ENCODE data around the gene RPL27A. TPM values are rescaled to one million over a fixed set of nuclear protein-coding genes. Genes with fewer than 3 reads are reported as not detected.

The RPL27A gene
- 100 to 1,000 TPM; 504 to 846 TPM for total RNA-seq

GRCh38 chr11:8682303-8683114 lies at the start of gene RPL27A, which contains the start of gene TRIM66:
RPL27A (plus strand) TSS chr11:8682792; CDS start chr11:8682814, 22 bp downstream.
TRIM66 (minus strand) TSS chr11:8682665; CDS start chr11:8672274, 10,391 bp downstream.
- H3K4me1 Mint-ChIP-seq (ENCODE audit: low read depth in 2 of 2), result peaks cover 42 to 52% of the 10 kb centered on the region in 2 donors
- peak; percentile 97 to 99 for ATAC-seq
- no peaks in the 10 kb centered on the region for H3K27me3 Mint-ChIP-seq
- H3K36me3 Mint-ChIP-seq, result peaks cover 52% of the 10 kb centered on the region
- H3K9me3 Mint-ChIP-seq, result peaks cover 4% of the 10 kb centered on the region
- H3K27ac Mint-ChIP-seq, result peak within 1 kb of the TSS; percentile 88 to 96
- peak within 1 kb of the TSS; percentile 85 for H3K4me3 Mint-ChIP-seq
- DNase-seq (ENCODE audit: low spot score), result peak; percentile 99

- H3K36me3 Mint-ChIP-seq, result peaks cover 14% of the 10 kb centered on the region
Observed at GRCh38 chr11:8634498-8634897, 48.1 kb upstream of the RPL27A start.

GRCh38 chr11:8636127-8636526 lies 46.5 kb upstream of the RPL27A start:
- no peak overlapping the region for H3K27ac Mint-ChIP-seq
- H3K27me3 Mint-ChIP-seq, result no peaks in the 10 kb centered on the region
- H3K9me3 Mint-ChIP-seq, result no peaks in the 10 kb centered on the region
- H3K4me1 Mint-ChIP-seq (ENCODE audit: low read depth in 2 of 2), result no peaks in the 10 kb centered on the region
- DNase-seq (ENCODE audit: low spot score) (no peak), ATAC-seq (no peak)
- peaks cover 14% of the 10 kb centered on the region for H3K36me3 Mint-ChIP-seq
- no peak overlapping the region for H3K4me3 Mint-ChIP-seq

More at GRCh38 chr11:8634498-8634897, 48.1 kb upstream of the RPL27A start:
- no peaks in the 10 kb centered on the region for H3K9me3 Mint-ChIP-seq
- no peaks in the 10 kb centered on the region for H3K27me3 Mint-ChIP-seq
- no peak overlapping the region for H3K4me3 Mint-ChIP-seq
- no peak overlapping the region for H3K27ac Mint-ChIP-seq
- DNase-seq (ENCODE audit: low spot score) (no peak), ATAC-seq (no peak)
- no peaks in the 10 kb centered on the region for H3K4me1 Mint-ChIP-seq (ENCODE audit: low read depth in 2 of 2)

- Mint-ChIP-seq H3K4me3 (no peak overlapping the region), H3K27ac (no peak overlapping the region), H3K4me1 (ENCODE audit: low read depth in 2 of 2) (no peaks in the 10 kb centered on the region), H3K36me3 (peaks cover 14% of the 10 kb centered on the region), H3K27me3 (no peaks in the 10 kb centered on the region), H3K9me3 (no peaks in the 10 kb centered on the region)
- ATAC-seq (no peak), DNase-seq (ENCODE audit: low spot score) (no peak)
Observed at GRCh38 chr11:8638300-8638699, 44.3 kb upstream of the RPL27A start.

- H3K4me1 Mint-ChIP-seq (ENCODE audit: low read depth in 2 of 2), result no peaks in the 10 kb centered on the region
- H3K9me3 Mint-ChIP-seq, result no peaks in the 10 kb centered on the region
- no peaks in the 10 kb centered on the region for H3K27me3 Mint-ChIP-seq
- H3K27ac Mint-ChIP-seq, result no peak overlapping the region
- ATAC-seq (no peak), DNase-seq (ENCODE audit: low spot score) (no peak)
- peaks cover 14% of the 10 kb centered on the region for H3K36me3 Mint-ChIP-seq
- no peak overlapping the region for H3K4me3 Mint-ChIP-seq
Observed at GRCh38 chr11:8639655-8640054, 42.9 kb upstream of the RPL27A start.

- Mint-ChIP-seq H3K9me3 (no peaks in the 10 kb centered on the region), H3K27ac (no peak overlapping the region), H3K4me3 (no peak overlapping the region), H3K36me3 (peaks cover 14% of the 10 kb centered on the region), H3K27me3 (no peaks in the 10 kb centered on the region), H3K4me1 (ENCODE audit: low read depth in 2 of 2) (no peaks in the 10 kb centered on the region)
- ATAC-seq, result no peak
- no peak for DNase-seq (ENCODE audit: low spot score)
Observed at GRCh38 chr11:8640267-8640906, 42.2 kb upstream of the RPL27A start.

- ATAC-seq (no peak), DNase-seq (ENCODE audit: low spot score) (no peak)
- H3K36me3 Mint-ChIP-seq, result peaks cover 8% of the 10 kb centered on the region
- H3K27ac Mint-ChIP-seq, result no peak overlapping the region
- H3K4me1 Mint-ChIP-seq (ENCODE audit: low read depth in 2 of 2), result no peaks in the 10 kb centered on the region
- H3K27me3 Mint-ChIP-seq, result no peaks in the 10 kb centered on the region
- no peak overlapping the region for H3K4me3 Mint-ChIP-seq
- H3K9me3 Mint-ChIP-seq, result no peaks in the 10 kb centered on the region
Observed at GRCh38 chr11:8641332-8641731, 41.3 kb upstream of the RPL27A start.

- Mint-ChIP-seq H3K27me3 (no peaks in the 10 kb centered on the region), H3K27ac (no peak overlapping the region), H3K4me3 (no peak overlapping the region), H3K9me3 (no peaks in the 10 kb centered on the region), H3K36me3 (no peaks in the 10 kb centered on the region), H3K4me1 (ENCODE audit: low read depth in 2 of 2) (no peaks in the 10 kb centered on the region)
- DNase-seq (ENCODE audit: low spot score) (no peak), ATAC-seq (no peak)
Observed at GRCh38 chr11:8642196-8642841, 40.3 kb upstream of the RPL27A start.

- Mint-ChIP-seq H3K27ac (no peak overlapping the region), H3K27me3 (no peaks in the 10 kb centered on the region), H3K4me1 (ENCODE audit: low read depth in 2 of 2) (no peaks in the 10 kb centered on the region), H3K36me3 (no peaks in the 10 kb centered on the region), H3K4me3 (no peak overlapping the region), H3K9me3 (no peaks in the 10 kb centered on the region)
- no peak for DNase-seq (ENCODE audit: low spot score)
- ATAC-seq, result no peak
Observed at GRCh38 chr11:8646873-8647272, 35.7 kb upstream of the RPL27A start.

- Mint-ChIP-seq H3K27me3 (no peaks in the 10 kb centered on the region), H3K9me3 (no peaks in the 10 kb centered on the region), H3K4me1 (ENCODE audit: low read depth in 2 of 2) (peaks cover 2 to 4% of the 10 kb centered on the region in 2 donors), H3K36me3 (no peaks in the 10 kb centered on the region), H3K4me3 (no peak overlapping the region), H3K27ac (no peak overlapping the region)
- ATAC-seq (no peak), DNase-seq (ENCODE audit: low spot score) (no peak)
Observed at GRCh38 chr11:8649361-8649760, 33.2 kb upstream of the RPL27A start.

- no peak overlapping the region for H3K27ac Mint-ChIP-seq
- H3K4me1 Mint-ChIP-seq (ENCODE audit: low read depth in 2 of 2), result peaks cover 3 to 5% of the 10 kb centered on the region in 2 donors
- no peaks in the 10 kb centered on the region for H3K36me3 Mint-ChIP-seq
- H3K27me3 Mint-ChIP-seq, result no peaks in the 10 kb centered on the region
- H3K4me3 Mint-ChIP-seq, result no peak overlapping the region
- ATAC-seq (no peak), DNase-seq (ENCODE audit: low spot score) (no peak)
- no peaks in the 10 kb centered on the region for H3K9me3 Mint-ChIP-seq
Observed at GRCh38 chr11:8650401-8650990, 32.1 kb upstream of the RPL27A start.

GRCh38 chr11:8652140-8652539 lies 30.5 kb upstream of the RPL27A start:
- no peak overlapping the region for H3K27ac Mint-ChIP-seq
- ATAC-seq (no peak), DNase-seq (ENCODE audit: low spot score) (no peak)
- H3K27me3 Mint-ChIP-seq, result no peaks in the 10 kb centered on the region
- H3K4me3 Mint-ChIP-seq, result no peak overlapping the region
- no peaks in the 10 kb centered on the region for H3K36me3 Mint-ChIP-seq
- H3K4me1 Mint-ChIP-seq (ENCODE audit: low read depth in 2 of 2), result peaks cover 3 to 5% of the 10 kb centered on the region in 2 donors
- H3K9me3 Mint-ChIP-seq, result no peaks in the 10 kb centered on the region

- no peaks in the 10 kb centered on the region for H3K9me3 Mint-ChIP-seq
- no peaks in the 10 kb centered on the region for H3K27me3 Mint-ChIP-seq
- DNase-seq (ENCODE audit: low spot score) (no peak), ATAC-seq (no peak)
- no peaks in the 10 kb centered on the region for H3K36me3 Mint-ChIP-seq
- peaks cover 3 to 5% of the 10 kb centered on the region in 2 donors for H3K4me1 Mint-ChIP-seq (ENCODE audit: low read depth in 2 of 2)
- no peak overlapping the region for H3K4me3 Mint-ChIP-seq
- H3K27ac Mint-ChIP-seq, result no peak overlapping the region
Observed at GRCh38 chr11:8654503-8654902, 28.1 kb upstream of the RPL27A start.

Data from natural killer cell treated with Interleukin-12 subunit alpha and Interleukin-12 subunit beta and Interleukin-15 and Interleukin-18, amount 100 ng/mL, for 72 hours (primary cell).